RWPE2 (cell line): ENCODE results near the gene CDYL2.
"Not testable (repeated sequence)": the region's sequence is repeated elsewhere in the genome, so short reads cannot be mapped to it uniquely, and the experiment has no call there.

ENCODE experiments used
- ATAC-seq: fragments of 200-7000 bp; cut with Tn5 transposase; 3 replicates; pipeline ENCODE4 v1.9.1; 2021; ENCODE audit warnings: low read depth
- DNase-seq: peaks from one replicate; pipeline ENCODE4 v3.0.0-alpha.2; 2020; ENCODE audit warnings: low spot score
- H3K27ac ChIP-seq: fragments of 450-650 bp; 2 replicates; pipeline ENCODE4 v1.5.1; 2017; ENCODE audit warnings: mild to moderate bottlenecking; ENCODE audit not compliant: poor library complexity, severe bottlenecking
- H3K27me3 ChIP-seq: fragments of 250-450 bp; sonication (Bioruptor Pico); 2 replicates; pipeline ENCODE4 v1.5.1; 2021; ENCODE audit warnings: mild to moderate bottlenecking, moderate library complexity; ENCODE audit not compliant: insufficient read depth, poor library complexity, severe bottlenecking
- H3K36me3 ChIP-seq: fragments of 250-450 bp; sonication (Bioruptor Pico); 2 replicates; pipeline ENCODE4 v1.5.1; 2020; ENCODE audit warnings: low read depth, mild to moderate bottlenecking, moderate library complexity
- H3K4me1 ChIP-seq: fragments of 250-450 bp; sonication (Bioruptor Pico); 2 replicates; pipeline ENCODE4 v1.5.1; 2021; ENCODE audit warnings: mild to moderate bottlenecking, moderate library complexity; ENCODE audit not compliant: insufficient read depth, poor library complexity, severe bottlenecking
- H3K4me3 ChIP-seq: fragments of 250-450 bp; sonication (Bioruptor Pico); 2 replicates; pipeline ENCODE4 v1.5.1; 2021; ENCODE audit warnings: mild to moderate bottlenecking, moderate library complexity; ENCODE audit not compliant: severe bottlenecking
- H3K9me3 ChIP-seq: fragments of 250-450 bp; sonication (Bioruptor Pico); 2 replicates; pipeline ENCODE4 v1.5.1; 2021; ENCODE audit warnings: mild to moderate bottlenecking, moderate library complexity; ENCODE audit not compliant: severe bottlenecking
- CTCF ChIP-seq: fragments of 450-650 bp; IDR thresholded peaks from one replicate; pipeline ENCODE4 v1.5.1; 2017; ENCODE audit warnings: mild to moderate bottlenecking, moderate library complexity; ENCODE audit not compliant: poor library complexity, severe bottlenecking

Gene CDYL2

DNA sequence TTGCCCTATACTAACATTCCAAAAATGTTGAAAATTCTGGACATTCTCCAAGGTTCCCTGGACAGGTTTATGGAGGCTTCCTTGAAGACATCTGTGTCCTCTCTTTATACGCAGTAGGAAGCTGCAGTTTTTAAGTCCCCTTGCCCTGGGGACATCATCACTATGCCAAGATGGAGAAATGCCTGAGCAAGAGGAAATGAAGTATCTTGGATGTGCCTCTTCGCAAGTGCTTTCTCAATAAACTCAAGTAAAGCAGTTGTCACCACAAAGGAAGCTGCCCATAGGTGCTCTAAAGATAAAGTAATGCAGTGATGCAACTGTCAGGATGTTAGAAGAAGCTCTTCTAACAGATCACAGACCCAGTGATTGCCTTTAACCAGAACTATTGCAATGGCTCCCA lies 71.0 kb downstream of the CDYL2 start:
- Histone ChIP-seq H3K36me3 (no peaks in the 10 kb centered on the region), H3K4me3 (no peak overlapping the region), H3K27ac (no peak overlapping the region), H3K27me3 (no peaks in the 10 kb centered on the region), H3K9me3 (no peaks in the 10 kb centered on the region), H3K4me1 (no peaks in the 10 kb centered on the region)
- ATAC-seq (no peak), DNase-seq (no peak)
- no peak for TF ChIP-seq CTCF

DNA sequence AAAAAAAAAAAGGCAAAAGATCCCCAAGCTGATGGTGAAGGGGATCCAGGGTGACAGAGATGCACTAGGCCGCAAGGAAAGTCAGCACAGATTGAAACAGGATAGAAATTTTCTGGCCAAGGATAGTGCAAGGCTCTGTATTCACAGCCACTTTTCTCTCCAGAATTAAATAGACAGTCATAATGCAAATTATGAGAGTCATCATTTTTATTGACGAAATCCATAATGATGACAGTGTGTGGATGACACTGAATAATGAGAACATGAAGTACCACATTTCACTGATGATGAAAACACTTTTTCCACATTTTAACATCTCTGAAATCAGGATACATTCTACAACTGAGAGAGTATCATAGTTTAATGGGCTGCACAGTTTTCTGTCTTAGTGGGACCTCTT lies 72.5 kb downstream of the CDYL2 start:
- ATAC-seq (no peak), DNase-seq (no peak)
- Histone ChIP-seq H3K27ac (no peak overlapping the region), H3K4me3 (no peak overlapping the region), H3K36me3 (no peaks in the 10 kb centered on the region), H3K4me1 (no peaks in the 10 kb centered on the region), H3K9me3 (no peaks in the 10 kb centered on the region), H3K27me3 (no peaks in the 10 kb centered on the region)
- no peak for TF ChIP-seq CTCF

GRCh38 chr16:80727066-80727763 lies 77.2 kb downstream of the CDYL2 start:
- ATAC-seq, DNase-seq, H3K4me3 ChIP-seq, H3K36me3 ChIP-seq, H3K27ac ChIP-seq, H3K9me3 ChIP-seq, H3K4me1 ChIP-seq, H3K27me3 ChIP-seq: not testable (repeated sequence)

- H3K27ac ChIP-seq, result no peak overlapping the region
- ATAC-seq (no peak), DNase-seq (no peak)
- H3K4me1 ChIP-seq, result no peaks in the 10 kb centered on the region
- no peak for TF ChIP-seq CTCF
- H3K27me3 ChIP-seq, result no peaks in the 10 kb centered on the region
- H3K9me3 ChIP-seq, result no peaks in the 10 kb centered on the region
- no peak overlapping the region for H3K4me3 ChIP-seq
- H3K36me3 ChIP-seq, result no peaks in the 10 kb centered on the region
These were observed 78.7 kb downstream of the CDYL2 start for GRCh38 chr16:80725566-80726162.

DNA sequence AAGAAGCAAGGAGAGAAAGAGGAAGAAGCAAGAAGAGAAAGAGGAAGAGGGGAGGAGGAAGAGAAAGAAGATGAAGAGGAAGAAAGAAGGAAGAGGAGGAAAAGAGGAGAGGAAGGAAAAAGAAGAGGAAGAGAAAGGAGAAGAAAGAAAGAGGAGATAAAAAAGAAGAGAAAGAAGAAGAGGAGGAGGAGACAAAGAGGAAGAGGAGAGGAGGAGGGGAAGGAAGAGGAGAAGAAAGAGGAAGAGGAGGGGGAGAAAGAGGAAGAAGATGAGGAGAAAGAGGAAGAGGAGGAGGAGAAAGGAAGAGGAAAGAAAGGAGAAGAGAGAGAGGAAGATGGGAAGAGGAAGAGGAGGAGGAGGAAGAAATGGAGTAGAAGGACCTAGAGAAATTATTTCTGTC lies 80.4 kb downstream of the CDYL2 start:
- no peak for TF ChIP-seq CTCF
- H3K27me3 ChIP-seq, result no peaks in the 10 kb centered on the region
- no peaks in the 10 kb centered on the region for H3K9me3 ChIP-seq
- no peak for DNase-seq
- no peak for ATAC-seq
- no peak overlapping the region for H3K4me3 ChIP-seq
- no peaks in the 10 kb centered on the region for H3K36me3 ChIP-seq
- no peaks in the 10 kb centered on the region for H3K4me1 ChIP-seq
- no peak overlapping the region for H3K27ac ChIP-seq
